Activated naive CD4-positive, alpha-beta T cell treated with anti-CD3 and anti-CD28 coated beads, Interleukin-2, amount 50 U/mL, for 72 hours (primary cell): ENCODE measurements around the gene TMEM150B. TPM values are rescaled to one million over a fixed set of nuclear protein-coding genes. Genes with fewer than 3 reads are reported as not detected.
"Not testable (repeated sequence)": the region's sequence is repeated elsewhere in the genome, so short reads cannot be mapped to it uniquely, and the experiment has no call there.

Experiments
- ATAC-seq, 2 donors: fragments of 150-1000 bp; cut with Tn5 transposase; 2 replicates each; pipeline ENCODE4 v1.10.0; 2021; ENCODE audit warnings: mild to moderate bottlenecking in 2 of 2, moderate library complexity in 2 of 2
- DNase-seq, 2 donors: peaks; one replicate each; pipeline ENCODE4 v3.0.0; 2021 to 2022; ENCODE audit warnings: low spot score in 2 of 2
- H3K27ac Mint-ChIP-seq, 2 donors: one replicate each; pipeline ENCODE4 v1.8.0; 2022; ENCODE audit warnings: mild to moderate bottlenecking in 2 of 2, mixed read lengths in 2 of 2
- H3K36me3 Mint-ChIP-seq, 2 donors: one replicate each; pipeline ENCODE4 v1.8.0; 2022; ENCODE audit warnings: mixed read lengths in 2 of 2
- H3K9me3 Mint-ChIP-seq, 2 donors: one replicate each; pipeline ENCODE4 v1.8.0; 2022; ENCODE audit warnings: mixed read lengths in 2 of 2
- total RNA-seq, 2 donors: library from RNA; stranded (reverse); gene quantifications; one replicate each; pipeline ENCODE4 v1.2.3, GENCODE V29; 2022

The TMEM150B gene
- total RNA-seq, 2 donors from 2014 or later: not detected

DNA sequence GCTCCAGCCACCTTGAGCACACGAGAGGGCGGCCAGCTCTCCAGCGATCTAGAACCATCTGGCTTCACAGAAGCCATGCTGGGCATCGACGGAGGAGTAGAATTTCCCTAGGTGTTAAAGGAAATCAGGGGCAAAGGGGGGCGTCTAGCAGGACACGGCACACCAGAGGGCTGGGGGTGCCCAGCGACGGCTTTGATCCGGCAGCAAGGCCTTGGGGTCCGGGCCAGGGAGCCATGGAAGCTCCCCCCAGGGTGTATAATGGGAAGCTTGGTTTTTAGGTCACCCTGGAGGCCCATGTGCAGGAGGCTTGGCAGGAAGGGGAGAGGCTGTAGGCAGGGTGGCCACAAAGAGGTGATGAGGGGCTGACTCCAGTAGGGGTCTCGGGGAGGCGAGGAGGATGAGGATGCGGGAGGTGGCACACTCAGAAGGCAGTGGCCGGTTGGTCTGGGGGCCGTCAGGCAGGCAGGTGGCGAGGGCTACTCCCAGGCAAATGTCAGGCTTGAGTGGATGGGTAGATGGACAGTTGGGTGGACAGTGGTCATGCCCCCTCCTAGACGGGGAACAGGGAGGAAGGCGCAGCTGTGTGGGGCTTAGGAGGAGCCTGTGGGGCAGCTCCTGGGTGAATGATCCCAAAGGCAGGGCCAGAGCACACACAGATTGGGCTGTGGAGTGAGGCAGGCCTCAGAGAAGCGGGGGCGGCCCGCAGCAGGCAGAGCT is 20.1 kb upstream of the TMEM150B start:
- DNase-seq (no peak), ATAC-seq (no peak)
- Mint-ChIP-seq H3K9me3 (no peaks in the 10 kb centered on the region), H3K36me3 (peaks cover 0 to 7% of the 10 kb centered on the region in 2 donors), H3K27ac (no peak overlapping the region)

DNA sequence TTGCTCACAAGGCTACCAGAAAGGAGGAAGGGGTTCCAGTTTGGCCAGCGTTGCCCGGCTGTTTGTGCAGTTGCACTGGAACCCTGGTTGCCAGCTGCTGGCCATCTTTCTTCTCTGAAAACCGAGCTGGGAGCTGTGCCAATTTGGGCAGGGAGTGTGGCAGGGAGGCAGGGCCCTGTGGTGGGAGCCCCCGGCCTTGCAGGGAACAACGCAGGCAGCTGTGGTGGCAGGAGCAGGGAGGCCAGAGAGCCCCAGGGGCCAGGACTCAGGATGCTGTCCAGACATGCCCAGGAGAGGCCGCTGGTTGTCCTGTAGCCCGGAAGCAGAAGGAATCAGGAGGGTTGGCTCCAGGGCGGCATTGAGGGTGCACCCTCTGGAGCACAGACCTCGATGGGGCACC is 19.3 kb upstream of the TMEM150B start:
- Mint-ChIP-seq H3K36me3 (peaks cover 0 to 7% of the 10 kb centered on the region in 2 donors), H3K9me3 (no peaks in the 10 kb centered on the region), H3K27ac (peak overlapping the region in 1 of 2 donors; percentile 51)
- DNase-seq (no peak), ATAC-seq (no peak)

DNA sequence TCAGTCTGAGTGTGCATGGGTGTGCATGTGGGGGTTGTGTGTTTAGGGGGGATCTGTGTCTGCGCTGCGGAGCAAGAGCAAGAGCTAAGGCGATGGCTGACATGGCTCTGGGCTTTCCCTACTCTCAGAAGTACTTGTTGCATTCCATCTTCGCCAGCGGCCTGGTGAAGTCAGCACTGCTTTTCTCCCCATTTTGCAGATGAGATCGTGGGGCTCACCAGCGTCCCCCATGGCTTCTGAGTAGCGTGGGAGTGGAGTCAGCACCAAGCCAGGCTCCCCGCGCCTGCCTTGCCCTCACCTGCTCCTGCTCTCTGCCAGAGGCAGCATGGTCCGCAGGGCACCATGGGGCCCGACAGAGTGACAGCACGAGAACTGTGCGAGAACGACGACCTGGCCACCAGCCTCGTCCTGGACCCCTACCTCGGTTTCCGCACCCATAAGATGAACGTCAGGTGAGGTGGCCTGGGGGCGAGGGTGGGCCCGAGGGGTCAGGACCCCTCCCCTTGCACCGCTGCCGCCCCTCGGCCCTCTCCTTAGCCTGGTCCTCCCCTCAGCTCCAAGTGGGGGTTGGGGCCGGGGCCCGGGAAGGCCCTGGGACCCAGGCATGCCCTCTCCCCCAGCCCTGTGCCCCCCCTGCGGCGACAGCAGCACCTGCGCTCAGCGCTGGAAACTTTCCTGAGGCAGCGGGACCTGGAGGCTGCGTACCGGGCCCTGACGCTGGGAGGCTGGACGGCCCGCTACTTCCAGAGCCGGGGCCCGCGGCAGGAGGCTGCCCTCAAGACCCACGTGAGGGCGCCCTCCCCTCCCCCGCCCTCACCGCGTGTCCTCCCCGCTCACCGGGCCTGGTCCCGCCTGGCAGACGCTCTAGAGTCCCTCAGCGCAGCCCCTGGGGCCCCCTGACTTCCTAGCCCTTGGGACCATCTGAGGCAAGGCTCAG is 16.7 kb upstream of the TMEM150B start:
- DNase-seq: no peak
- no peak for ATAC-seq
- no peaks in the 10 kb centered on the region for H3K9me3 Mint-ChIP-seq
- peaks cover 0 to 7% of the 10 kb centered on the region in 2 donors for H3K36me3 Mint-ChIP-seq
- peak overlapping the region; percentile 84 to 97 for H3K27ac Mint-ChIP-seq

DNA sequence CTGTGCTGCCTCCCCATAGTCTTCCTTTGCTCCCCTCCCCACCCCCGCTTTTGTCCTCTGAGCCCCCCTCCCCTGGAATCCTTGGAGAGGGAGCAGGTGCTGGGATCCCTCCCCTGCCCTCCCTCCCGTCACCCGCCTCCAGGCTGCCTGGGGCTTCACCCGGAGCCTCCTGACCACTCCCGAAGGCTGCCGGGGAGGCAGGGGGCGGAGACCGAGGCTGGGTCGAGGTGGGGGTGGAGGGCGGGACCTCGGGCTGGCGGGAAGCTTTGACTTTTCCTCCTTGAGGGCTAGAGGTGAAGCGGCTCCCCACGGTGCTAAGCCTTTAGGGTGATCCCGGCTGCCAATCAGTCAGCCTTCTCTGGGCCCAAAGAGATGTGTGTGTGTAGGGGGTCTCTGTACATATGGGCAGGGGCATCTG is 16.0 kb upstream of the TMEM150B start:
- H3K9me3 Mint-ChIP-seq: no peaks in the 10 kb centered on the region
- DNase-seq: peak in 1 of 2 donors; percentile 69
- ATAC-seq: no peak
- H3K27ac Mint-ChIP-seq: peak overlapping the region; percentile 84 to 97
- peaks cover 0 to 7% of the 10 kb centered on the region in 2 donors for H3K36me3 Mint-ChIP-seq

DNA sequence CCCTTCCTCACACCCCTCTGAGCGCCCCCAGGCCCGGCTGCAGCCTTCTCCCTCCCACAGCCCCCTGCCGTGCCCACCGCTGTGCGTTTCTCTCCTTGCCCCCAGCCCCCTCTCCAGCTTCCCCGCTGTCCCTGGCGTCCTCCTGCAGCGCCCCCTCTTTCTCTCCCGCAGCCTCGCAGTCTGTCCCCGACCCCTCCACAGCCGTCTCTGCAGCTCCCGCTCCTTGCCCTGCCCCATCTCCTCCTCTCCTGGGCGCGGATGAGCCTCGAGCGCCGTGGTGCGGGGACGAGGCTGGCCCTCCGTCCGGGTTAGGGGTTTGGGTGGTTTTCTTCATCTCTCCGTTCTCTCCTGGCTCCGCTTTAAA is 15.6 kb upstream of the TMEM150B start:
- Mint-ChIP-seq H3K9me3 (no peaks in the 10 kb centered on the region), H3K36me3 (peaks cover 0 to 7% of the 10 kb centered on the region in 2 donors), H3K27ac (peak overlapping the region; percentile 77 to 97)
- DNase-seq: peak in 1 of 2 donors; percentile 41
- ATAC-seq: no peak

DNA sequence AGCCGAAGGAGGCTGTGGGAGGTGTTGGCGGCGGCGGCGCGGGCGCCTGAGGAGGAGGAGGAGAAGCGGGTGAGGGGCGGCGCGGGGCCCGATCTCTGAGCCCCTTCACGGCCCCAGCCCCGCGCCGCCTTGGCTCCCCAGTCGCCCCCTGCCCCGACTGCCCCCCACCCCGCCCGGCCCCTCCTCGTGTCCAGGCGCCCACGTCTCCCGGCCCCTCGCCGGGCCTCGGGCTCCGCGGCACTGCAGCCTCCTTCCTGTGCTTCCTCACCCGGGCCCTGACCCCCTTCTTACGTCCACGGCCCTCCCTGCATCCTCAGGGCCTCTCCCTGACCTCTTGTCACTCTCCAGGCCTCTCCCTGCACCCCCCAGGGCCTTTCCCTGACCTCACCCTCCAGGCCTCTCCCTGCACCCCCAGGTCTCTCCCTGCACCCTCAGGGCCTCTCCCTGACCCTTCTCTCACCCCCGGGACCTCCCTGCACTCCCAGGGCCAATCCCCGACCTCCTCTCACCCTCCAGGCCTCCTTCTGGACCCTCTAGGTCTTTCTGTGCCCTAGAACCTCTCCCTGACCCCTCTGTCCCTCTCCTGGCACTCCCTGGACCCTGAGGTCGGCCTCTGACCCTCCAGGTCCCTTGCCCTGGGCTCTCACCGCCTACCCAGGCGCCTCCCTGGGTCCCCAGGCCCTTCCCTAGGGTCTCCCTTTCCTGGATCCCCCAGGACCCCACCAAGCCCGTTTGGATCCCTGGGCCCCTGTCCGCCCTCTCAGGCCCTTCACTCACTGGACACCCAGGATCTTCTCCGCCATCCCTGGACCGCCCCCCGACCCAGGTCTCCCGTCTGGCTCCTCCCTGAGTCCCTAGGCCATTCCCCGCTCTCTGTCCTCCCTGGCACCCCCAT is 15.0 kb upstream of the TMEM150B start:
- DNase-seq (peak; percentile 28 to 70), ATAC-seq (no peak)
- Mint-ChIP-seq H3K36me3 (peaks cover 0 to 7% of the 10 kb centered on the region in 2 donors), H3K27ac (peak overlapping the region; percentile 97), H3K9me3 (no peaks in the 10 kb centered on the region)

DNA sequence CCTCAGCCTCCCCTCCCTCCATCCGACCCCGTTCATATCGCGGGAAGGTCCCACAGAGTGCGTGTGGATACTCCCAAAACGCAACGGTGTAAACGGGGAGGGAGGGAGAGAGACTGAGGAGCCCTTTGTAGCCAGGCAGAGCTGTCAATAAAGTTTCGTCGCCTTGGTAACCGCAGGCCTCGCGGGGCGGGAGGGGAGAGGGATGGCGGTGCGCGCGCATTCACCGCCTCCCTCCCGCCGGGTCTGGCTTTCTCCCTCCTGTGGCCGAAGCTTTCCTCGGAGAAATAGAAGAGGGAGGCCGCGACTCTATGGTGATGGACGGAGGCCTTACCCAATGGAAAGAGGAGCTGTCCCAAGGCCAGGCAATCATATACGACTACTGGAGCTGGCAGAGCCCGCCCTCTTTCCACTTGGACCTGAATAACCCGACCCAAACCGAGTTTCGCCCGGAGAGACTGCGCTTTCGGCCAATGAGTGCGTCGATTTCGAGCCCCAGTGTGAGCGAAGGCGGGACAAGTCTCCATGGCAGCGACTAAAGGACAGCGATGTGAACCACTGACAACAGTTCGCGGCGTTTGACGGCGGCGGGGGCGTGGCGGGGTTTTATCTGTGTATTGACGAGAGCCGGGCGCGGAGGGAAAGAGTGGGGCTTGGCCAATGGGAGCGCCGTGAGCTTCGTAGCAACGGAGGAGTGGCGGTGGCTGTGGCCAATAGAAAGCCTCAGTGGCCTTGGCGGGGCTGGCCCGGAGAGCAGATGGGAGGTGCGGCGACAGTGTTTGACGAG is 14.2 kb upstream of the TMEM150B start, which contains the start of gene KMT5C:
KMT5C (plus strand) TSS at position 772 of the 784 bp plus-strand sequence. CDS start 2,061 bp downstream, outside the sequence.
- Mint-ChIP-seq H3K36me3 (peaks cover 0 to 7% of the 10 kb centered on the region in 2 donors), H3K9me3 (no peaks in the 10 kb centered on the region), H3K27ac (peak within 1 kb of the TSS; percentile 97)
- DNase-seq (peak; percentile 100), ATAC-seq (peak; percentile 84 to 85)

DNA sequence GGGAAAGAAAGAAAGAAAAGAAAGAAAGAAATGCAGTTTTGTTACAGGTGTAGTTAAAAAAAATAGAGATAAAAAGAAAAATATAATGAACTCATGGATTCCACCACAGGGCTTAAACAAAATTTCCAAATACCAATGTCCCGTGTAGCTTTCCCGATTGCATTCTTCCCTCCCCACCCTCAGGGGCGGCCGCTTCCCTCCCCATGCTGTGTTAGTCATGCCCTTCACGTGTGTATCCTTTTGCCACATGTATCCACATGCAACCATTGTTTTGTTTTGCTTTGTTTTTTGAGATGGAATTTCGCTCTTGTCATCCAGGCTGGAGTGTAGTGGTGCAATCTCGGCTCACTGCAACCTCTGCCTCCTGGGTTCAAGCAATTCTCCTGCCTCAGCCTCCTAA is 11.0 kb upstream of the TMEM150B start:
- no peaks in the 10 kb centered on the region for H3K36me3 Mint-ChIP-seq
- DNase-seq: no peak
- no peak overlapping the region for H3K27ac Mint-ChIP-seq
- H3K9me3 Mint-ChIP-seq: no peaks in the 10 kb centered on the region
- ATAC-seq: no peak

DNA sequence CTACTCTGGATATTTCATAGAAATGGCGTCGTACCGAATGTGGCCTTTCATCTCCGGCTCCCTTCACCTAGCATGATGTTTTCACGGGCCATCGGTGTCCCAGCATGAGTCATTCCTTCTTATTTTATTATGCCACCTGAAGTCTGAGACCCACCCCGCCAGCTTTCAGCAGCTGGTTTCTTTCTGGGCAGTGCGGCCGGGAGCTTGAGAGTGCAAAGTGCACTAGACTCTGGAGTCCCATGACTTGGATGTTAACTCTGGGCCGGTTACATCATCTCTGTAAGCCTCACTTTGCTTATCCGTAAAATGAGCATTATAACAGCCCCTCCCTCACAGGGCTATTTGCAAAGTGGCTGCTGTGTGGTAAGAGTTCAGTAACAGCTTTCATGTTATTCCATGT is 8.7 kb upstream of the TMEM150B start:
- Mint-ChIP-seq H3K9me3 (no peaks in the 10 kb centered on the region), H3K27ac (no peak overlapping the region), H3K36me3 (no peaks in the 10 kb centered on the region)
- no peak for DNase-seq
- no peak for ATAC-seq

DNA sequence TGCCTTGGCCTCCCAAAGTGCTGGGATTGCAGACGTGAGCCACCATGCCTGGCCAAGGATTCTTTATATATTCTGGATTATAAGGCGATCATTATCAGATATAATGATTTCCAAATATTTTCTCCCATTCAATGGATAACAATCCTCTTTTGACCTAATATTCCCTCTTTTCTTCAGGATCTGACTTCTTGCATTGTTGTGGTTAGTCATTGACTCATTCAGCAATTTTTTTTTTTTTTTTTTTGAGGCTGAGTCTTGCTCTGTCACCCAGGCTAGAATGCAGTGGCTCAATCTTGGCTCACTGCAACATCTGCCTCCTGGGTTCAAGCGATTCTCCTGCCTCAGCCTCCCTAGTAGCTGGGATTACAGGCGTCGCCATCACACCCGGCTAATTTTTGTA is 4.7 kb upstream of the TMEM150B start:
- H3K27ac Mint-ChIP-seq, ATAC-seq, H3K36me3 Mint-ChIP-seq, DNase-seq, H3K9me3 Mint-ChIP-seq: not testable (repeated sequence)

DNA sequence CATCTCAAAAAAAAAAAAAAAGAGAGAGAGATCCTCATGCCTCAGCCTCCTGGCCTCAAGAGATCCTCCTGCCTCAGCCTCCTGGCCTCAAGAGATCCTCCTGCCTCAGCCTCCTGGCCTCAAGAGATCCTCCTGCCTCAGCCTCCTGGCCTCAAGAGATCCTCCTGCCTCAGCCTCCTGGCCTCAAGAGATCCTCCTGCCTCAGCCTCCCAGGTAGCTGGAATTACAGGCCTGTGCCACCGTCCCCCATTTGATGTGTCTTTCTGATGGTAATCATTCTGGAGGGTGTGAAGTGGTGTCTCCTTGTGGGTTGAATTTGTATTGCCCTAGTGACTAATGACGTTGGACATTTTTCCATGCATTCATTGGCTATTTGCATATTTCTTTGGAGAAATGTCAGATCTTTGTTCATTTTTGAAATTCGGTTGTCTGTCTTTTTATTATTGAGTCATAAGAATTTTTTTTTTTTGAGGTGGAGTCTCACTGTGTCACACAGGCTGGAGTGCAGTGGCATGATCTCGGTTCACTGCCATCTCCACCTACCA is 3.7 kb upstream of the TMEM150B start:
- not testable (repeated sequence) for ATAC-seq, DNase-seq, H3K9me3 Mint-ChIP-seq, H3K27ac Mint-ChIP-seq, H3K36me3 Mint-ChIP-seq

DNA sequence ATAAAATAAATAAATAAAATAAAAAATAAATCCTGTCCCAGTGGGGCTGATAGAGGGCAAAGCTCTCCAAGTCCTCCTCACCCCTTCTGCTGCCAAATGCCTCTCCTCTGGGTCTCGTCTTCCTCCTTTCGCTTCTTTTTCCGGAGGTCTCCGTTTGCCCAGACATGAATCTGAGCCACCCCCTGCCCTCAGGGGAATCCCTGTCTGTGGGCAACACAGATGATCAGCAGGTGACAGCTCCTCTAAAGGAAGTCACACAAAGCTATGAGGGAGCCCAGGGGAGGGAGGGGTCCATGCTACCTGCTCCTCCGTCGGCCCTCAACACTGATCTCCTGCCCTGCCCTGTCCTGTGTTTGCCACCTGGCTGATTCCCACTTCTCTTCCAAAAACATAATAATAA is 479 bp downstream of the TMEM150B start:
- H3K27ac Mint-ChIP-seq: no peak overlapping the region
- H3K36me3 Mint-ChIP-seq: no peaks in the 10 kb centered on the region
- ATAC-seq (no peak), DNase-seq (no peak)
- no peaks in the 10 kb centered on the region for H3K9me3 Mint-ChIP-seq

DNA sequence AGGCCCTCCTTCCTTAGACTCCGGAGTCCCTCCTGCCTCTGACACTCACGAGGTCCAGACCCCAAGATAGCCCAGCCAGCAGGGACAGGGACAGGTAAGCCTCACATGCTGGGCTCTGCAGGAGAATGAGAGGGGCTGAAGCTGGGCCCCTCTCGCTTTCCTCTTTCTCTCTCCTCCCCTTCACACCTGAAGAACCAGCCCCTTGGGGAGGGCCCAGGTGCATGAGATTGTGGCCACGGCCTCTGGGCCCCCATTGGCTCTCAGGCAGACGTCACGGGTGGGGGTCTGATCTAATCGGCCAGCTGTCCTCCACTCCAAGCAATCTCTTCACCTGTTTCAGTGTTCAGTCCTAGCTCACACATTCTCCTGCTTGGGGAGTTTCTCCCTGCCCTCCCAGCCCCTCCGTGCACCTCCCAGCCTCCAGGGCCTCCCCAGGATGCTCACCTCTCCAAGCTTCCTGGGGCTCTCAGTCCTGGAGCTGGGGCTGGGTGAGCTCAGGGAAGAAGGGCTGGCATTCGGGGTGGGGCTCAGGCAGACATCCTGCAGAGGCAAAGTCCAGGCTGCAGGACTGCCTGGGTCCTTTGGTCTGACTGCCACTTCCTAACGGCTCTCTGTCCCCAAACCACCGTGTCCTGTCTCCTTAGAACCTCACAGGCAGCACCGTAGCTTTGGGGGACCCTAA is 2.8 kb downstream of the TMEM150B start:
- no peak for ATAC-seq
- H3K9me3 Mint-ChIP-seq: no peaks in the 10 kb centered on the region
- no peaks in the 10 kb centered on the region for H3K36me3 Mint-ChIP-seq
- DNase-seq: no peak
- H3K27ac Mint-ChIP-seq: no peak overlapping the region

DNA sequence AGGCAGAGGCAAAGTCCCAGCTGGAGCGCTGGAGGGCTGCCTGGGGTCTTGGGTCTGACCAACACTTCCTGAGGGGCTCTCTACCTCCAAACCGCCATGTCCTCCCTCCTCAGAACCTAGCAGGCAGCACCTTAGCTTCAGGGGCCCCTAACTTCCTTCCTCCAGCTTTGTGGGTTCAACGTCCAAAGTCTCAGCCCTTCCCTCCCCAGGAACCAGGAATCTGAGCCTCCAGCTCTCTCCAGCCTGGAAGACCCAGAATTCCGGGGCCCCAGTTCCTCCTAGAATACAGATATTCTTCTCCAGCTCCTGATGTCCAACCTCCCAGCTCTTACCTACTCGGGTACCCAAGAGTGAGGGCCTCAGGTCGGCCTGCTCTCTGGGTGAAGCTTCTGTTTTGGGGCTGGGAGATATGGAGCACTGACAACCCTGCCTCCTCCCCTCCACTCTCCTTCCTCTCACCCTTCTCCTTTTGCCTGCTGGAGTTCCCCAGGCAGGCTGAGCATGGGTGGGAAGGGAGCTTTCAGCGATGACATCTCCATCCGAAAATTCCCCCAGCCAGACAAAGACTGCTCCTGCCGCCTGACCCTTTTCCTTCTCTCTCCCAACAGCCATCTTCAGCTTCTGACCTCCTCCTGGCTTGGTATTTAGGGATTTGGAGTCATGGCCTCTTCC is 3.5 kb downstream of the TMEM150B start:
- peak overlapping the region in 1 of 2 donors; percentile 17 for H3K27ac Mint-ChIP-seq
- no peaks in the 10 kb centered on the region for H3K9me3 Mint-ChIP-seq
- H3K36me3 Mint-ChIP-seq: no peaks in the 10 kb centered on the region
- DNase-seq (no peak), ATAC-seq (no peak)
